Panc1 (cell line): Measurements from ENCODE around the gene HSBP1L1. TPM values are rescaled to one million over a fixed set of nuclear protein-coding genes. Genes with fewer than 3 reads are reported as not detected.

Experiments used
- ATAC-seq: fragments of 200-7000 bp; cut with Tn5 transposase; 2 replicates; pipeline ENCODE4 v1.9.1; 2020; ENCODE audit warnings: mild to moderate bottlenecking, moderate library complexity
- BruUV-seq: library from RNA; stranded (reverse); fragments of 400-500 nt; replicated peaks from 2 replicates; lab custom pipeline; 2021; lab: Mats Ljungman, UMichigan
- CTCF ChIA-PET: fragments of 300-600 bp; sonication (Branson Sonifier 250); formaldehyde crosslinking; loops from one replicate; lab custom pipeline; 2022; ENCODE audit warnings: antibody characterized with exemption; lab: Charles Lee
- POLR2A ChIA-PET: fragments of 300-600 bp; sonication (Branson Sonifier 250); formaldehyde crosslinking; loops from one replicate; lab custom pipeline; 2022; ENCODE audit warnings: antibody characterized with exemption; lab: Charles Lee
- DNase-seq: peaks from one replicate; pipeline ENCODE4 v3.0.0-alpha.2; 2010; ENCODE audit warnings: low read depth, low spot score
- H3K27ac ChIP-seq: 2 replicates; pipeline ENCODE4 v1.5.1; 2011; ENCODE audit warnings: mild to moderate bottlenecking, low read length, inconsistent platforms
- H3K27me3 ChIP-seq: fragments of 200-500 bp; sonication (Bioruptor generic); 2 replicates; pipeline ENCODE4 v1.6.0; 2014; ENCODE audit warnings: low read length, inconsistent platforms; ENCODE audit not compliant: control insufficient read depth, insufficient read depth
- H3K36me3 ChIP-seq: fragments of 200-500 bp; sonication (Bioruptor generic); 2 replicates; pipeline ENCODE4 v1.5.1; 2014; ENCODE audit warnings: inconsistent platforms, mild to moderate bottlenecking, low read length, moderate library complexity; ENCODE audit not compliant: control insufficient read depth, insufficient read depth
- H3K4me1 ChIP-seq: 2 replicates; pipeline ENCODE4 v1.5.1; 2011; ENCODE audit warnings: inconsistent platforms, mild to moderate bottlenecking, low read length, moderate library complexity; ENCODE audit not compliant: control insufficient read depth, insufficient read depth
- H3K4me3 ChIP-seq, 2 experiments: 2 replicates each; pipeline ENCODE4 v1.5.1; 2011 to 2012; ENCODE audit warnings: low read depth in 2 of 2, low read length in 2 of 2, mild to moderate bottlenecking in 2 of 2, inconsistent platforms in 1 of 2, moderate library complexity in 1 of 2
- H3K9me3 ChIP-seq: fragments of 200-500 bp; sonication (Bioruptor generic); 2 replicates; pipeline ENCODE4 v1.5.1; 2014; ENCODE audit warnings: low read depth, mild to moderate bottlenecking, inconsistent platforms, low read length, moderate library complexity; ENCODE audit not compliant: control insufficient read depth, insufficient read depth
- SIN3A ChIP-seq: IDR thresholded peaks from 2 replicates; pipeline ENCODE4 v1.6.1; 2012; ENCODE audit warnings: low read depth, mild to moderate bottlenecking, low read length, moderate library complexity, borderline replicate concordance; ENCODE audit not compliant: insufficient read depth
- TCF7L2 ChIP-seq: IDR thresholded peaks from 2 replicates; pipeline ENCODE4 v1.6.1; 2011; ENCODE audit warnings: mild to moderate bottlenecking, low read depth, low read length, inconsistent platforms
- in situ Hi-C: cut with HindIII; loops from 2 replicates; pipeline ENCODE4 v1.10.0; 2016; ENCODE audit warnings: low sequenced_read_pairs, low pct_unique_long_range_greater_than_20kb
- intact Hi-C: fragments of 100-400 bp; cut with micrococcal nuclease; formaldehyde crosslinking; loops from one replicate; pipeline ENCODE4 v1.10.0; 2022; ENCODE audit not compliant: unreplicated experiment
- total RNA-seq: library from RNA; stranded (reverse); gene quantifications from one replicate; pipeline ENCODE4 v1.2.1, GENCODE V29; 2021; ENCODE audit not compliant: unreplicated experiment
- TF ChIP-seq, protein P1 (sequence below): fragments of 450-650 bp; IDR thresholded peaks from 2 replicates; pipeline ENCODE4 v1.5.1; 2017; ENCODE audit warnings: mild to moderate bottlenecking
- TF ChIP-seq, protein P2 (sequence below), 2 experiments: IDR thresholded peaks; 2 replicates each; pipeline ENCODE4 v1.6.1; 2011 to 2012; ENCODE audit warnings: low read depth in 2 of 2, control low read depth in 1 of 2, low read length in 1 of 2, mild to moderate bottlenecking in 1 of 2, moderate library complexity in 1 of 2; ENCODE audit not compliant: insufficient read depth in 1 of 2

HSBP1L1 gene
- total RNA-seq, 1 experiment from 2014 or later = 45.4 TPM

- no peak overlapping the region for H3K27ac ChIP-seq
- in situ Hi-C loops = no loop called here
- DNase-seq (no peak), ATAC-seq (no peak)
- no TSS peak for BruUV-seq
- H3K36me3 ChIP-seq = no peaks in the 10 kb centered on the region
- H3K9me3 ChIP-seq = no peaks in the 10 kb centered on the region
- ChIA-PET CTCF (no interaction called here), POLR2A (no interaction called here)
- H3K4me1 ChIP-seq = no peaks in the 10 kb centered on the region
- TF ChIP-seq TCF7L2 (no peak), SIN3A (no peak)
- TF ChIP-seq, protein P1, sequence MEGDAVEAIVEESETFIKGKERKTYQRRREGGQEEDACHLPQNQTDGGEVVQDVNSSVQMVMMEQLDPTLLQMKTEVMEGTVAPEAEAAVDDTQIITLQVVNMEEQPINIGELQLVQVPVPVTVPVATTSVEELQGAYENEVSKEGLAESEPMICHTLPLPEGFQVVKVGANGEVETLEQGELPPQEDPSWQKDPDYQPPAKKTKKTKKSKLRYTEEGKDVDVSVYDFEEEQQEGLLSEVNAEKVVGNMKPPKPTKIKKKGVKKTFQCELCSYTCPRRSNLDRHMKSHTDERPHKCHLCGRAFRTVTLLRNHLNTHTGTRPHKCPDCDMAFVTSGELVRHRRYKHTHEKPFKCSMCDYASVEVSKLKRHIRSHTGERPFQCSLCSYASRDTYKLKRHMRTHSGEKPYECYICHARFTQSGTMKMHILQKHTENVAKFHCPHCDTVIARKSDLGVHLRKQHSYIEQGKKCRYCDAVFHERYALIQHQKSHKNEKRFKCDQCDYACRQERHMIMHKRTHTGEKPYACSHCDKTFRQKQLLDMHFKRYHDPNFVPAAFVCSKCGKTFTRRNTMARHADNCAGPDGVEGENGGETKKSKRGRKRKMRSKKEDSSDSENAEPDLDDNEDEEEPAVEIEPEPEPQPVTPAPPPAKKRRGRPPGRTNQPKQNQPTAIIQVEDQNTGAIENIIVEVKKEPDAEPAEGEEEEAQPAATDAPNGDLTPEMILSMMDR = no peak
- TF ChIP-seq, protein P2, sequence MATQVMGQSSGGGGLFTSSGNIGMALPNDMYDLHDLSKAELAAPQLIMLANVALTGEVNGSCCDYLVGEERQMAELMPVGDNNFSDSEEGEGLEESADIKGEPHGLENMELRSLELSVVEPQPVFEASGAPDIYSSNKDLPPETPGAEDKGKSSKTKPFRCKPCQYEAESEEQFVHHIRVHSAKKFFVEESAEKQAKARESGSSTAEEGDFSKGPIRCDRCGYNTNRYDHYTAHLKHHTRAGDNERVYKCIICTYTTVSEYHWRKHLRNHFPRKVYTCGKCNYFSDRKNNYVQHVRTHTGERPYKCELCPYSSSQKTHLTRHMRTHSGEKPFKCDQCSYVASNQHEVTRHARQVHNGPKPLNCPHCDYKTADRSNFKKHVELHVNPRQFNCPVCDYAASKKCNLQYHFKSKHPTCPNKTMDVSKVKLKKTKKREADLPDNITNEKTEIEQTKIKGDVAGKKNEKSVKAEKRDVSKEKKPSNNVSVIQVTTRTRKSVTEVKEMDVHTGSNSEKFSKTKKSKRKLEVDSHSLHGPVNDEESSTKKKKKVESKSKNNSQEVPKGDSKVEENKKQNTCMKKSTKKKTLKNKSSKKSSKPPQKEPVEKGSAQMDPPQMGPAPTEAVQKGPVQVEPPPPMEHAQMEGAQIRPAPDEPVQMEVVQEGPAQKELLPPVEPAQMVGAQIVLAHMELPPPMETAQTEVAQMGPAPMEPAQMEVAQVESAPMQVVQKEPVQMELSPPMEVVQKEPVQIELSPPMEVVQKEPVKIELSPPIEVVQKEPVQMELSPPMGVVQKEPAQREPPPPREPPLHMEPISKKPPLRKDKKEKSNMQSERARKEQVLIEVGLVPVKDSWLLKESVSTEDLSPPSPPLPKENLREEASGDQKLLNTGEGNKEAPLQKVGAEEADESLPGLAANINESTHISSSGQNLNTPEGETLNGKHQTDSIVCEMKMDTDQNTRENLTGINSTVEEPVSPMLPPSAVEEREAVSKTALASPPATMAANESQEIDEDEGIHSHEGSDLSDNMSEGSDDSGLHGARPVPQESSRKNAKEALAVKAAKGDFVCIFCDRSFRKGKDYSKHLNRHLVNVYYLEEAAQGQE (IDR thresholded peaks at IDR 0.05; ENCODE audit: insufficient read depth in 1 of 2, low read depth in 2 of 2, low read length in 1 of 2) = no peak
- no peaks in the 10 kb centered on the region for H3K27me3 ChIP-seq
- H3K4me3 ChIP-seq = no peak overlapping the region
- intact Hi-C loops = no loop called here
Observed at GRCh38 chr18:79921984-79922965, 42.2 kb upstream of the HSBP1L1 start.

DNA sequence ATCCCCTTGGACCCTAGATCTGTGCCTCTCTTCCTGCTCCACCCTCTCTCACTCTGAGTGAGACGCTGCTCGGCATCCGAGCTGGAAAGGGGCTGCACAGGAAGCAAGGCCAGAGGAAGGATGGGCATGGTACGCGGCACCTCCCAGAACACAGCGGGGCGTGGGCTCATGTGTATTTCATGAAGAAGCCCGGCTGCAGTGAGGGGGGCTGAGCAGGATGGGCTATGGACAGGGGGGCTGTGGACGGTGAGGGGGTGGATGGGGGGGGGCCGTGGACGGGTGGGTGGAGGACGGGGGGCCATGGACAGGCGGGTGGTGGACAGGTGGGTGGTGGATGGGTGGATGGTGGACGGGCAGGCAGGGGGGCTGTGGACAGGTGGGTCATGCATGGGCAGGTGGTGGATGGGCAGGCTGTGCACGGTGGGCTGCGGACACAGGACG lies 41.5 kb upstream of the HSBP1L1 start:
- no peaks in the 10 kb centered on the region for H3K36me3 ChIP-seq
- in situ Hi-C loops = no loop called here
- no peak overlapping the region for H3K27ac ChIP-seq
- H3K27me3 ChIP-seq = no peaks in the 10 kb centered on the region
- ChIA-PET POLR2A (no interaction called here), CTCF (no interaction called here)
- H3K9me3 ChIP-seq = no peaks in the 10 kb centered on the region
- intact Hi-C loops = no loop called here
- no TSS peak for BruUV-seq
- H3K4me3 ChIP-seq = no peak overlapping the region
- ATAC-seq (no peak), DNase-seq (no peak)
- TF ChIP-seq SIN3A = no peak
- TF ChIP-seq TCF7L2 = no peak
- H3K4me1 ChIP-seq = no peaks in the 10 kb centered on the region
